NCI-H2081 (cell line): ENCODE measurements around the gene SPAG16.
A peak's percentile ranks its signal among the peaks of the same experiment; 100 is the strongest.

Source experiments
- DNase-seq, 2 experiments: peaks; one replicate each; lab custom pipeline; 2025; lab: John Stamatoyannopoulos, UW

Gene SPAG16

GRCh38 chr2:214264171-214264570 lies 979.9 kb downstream of the SPAG16 start:
- DNase-seq: no peak

GRCh38 chr2:214265991-214266489 lies 981.8 kb downstream of the SPAG16 start:
- DNase-seq: no peak

- no peak for DNase-seq
Measured at GRCh38 chr2:214277880-214278279, 993.6 kb downstream of the SPAG16 start.

DNA sequence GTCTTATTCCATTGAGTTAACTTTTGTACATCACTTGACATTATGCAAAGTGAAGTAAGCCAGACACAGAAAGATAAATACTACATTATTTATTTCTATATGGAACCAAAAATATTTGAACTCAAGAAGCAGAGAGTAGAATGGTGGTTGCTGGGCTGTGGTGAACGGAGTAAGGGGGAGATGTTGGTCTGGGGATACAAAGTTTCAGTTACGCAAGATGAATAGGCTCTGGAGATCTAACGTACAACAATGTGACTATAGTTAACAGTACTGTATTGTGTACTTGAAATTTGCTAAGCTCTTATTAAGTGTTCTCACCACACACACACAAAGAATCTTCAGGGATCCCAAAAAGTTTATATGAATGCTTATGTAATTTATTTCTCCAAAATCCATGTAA lies 1001.7 kb downstream of the SPAG16 start:
- no peak for DNase-seq

GRCh38 chr2:214293593-214293992 lies 1009.3 kb downstream of the SPAG16 start:
- no peak for DNase-seq

GRCh38 chr2:214294426-214294825 lies 1010.2 kb downstream of the SPAG16 start:
- DNase-seq: no peak

GRCh38 chr2:214297423-214297822 lies 1013.2 kb downstream of the SPAG16 start:
- no peak for DNase-seq

DNA sequence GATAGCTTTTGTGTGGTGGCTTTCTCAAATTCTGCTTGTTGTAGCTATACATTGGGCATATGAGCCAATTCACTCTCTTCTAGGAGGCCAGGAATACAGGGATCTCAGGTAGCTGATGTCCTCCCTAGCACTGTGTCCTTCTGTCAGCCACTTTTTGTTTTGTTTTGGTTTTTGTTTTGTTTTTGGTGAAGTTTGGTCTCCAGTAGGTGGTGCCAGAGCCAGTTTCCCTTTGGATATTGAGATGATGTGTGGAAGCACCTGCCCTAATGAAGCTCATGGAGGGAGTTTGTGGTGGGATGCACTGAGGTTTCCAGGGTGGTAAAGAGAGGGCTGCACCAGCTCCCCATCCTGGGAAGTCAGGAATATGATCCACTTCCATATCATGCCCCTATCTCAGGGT lies 1026.1 kb downstream of the SPAG16 start:
- no peak for DNase-seq

DNA sequence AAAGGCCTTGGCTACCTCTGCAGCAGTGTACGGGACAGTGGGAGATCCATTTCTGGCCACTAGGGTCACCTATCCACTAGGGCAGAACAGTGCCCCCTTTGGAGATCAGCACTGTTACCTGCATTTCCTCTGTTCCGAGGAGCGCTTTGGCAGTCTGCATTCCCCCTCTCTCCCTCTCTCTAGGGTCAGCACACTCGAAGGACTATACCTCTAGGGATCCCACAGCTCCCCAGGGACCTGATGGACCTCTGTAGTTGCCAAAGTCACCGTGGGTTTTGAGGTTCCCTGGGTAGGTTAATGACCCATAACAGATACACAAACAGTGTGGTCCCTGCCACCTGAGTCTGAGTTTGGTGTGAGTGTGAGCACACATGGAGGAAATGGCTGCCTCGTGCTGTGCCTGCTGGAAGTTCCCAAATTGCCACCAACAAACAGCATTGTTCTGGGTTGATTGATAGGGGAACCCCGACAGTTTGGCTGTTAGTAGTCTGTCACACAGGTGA lies 1026.8 kb downstream of the SPAG16 start:
- no peak for DNase-seq

GRCh38 chr2:214311931-214312749 lies 1027.9 kb downstream of the SPAG16 start:
- DNase-seq: no peak

DNA sequence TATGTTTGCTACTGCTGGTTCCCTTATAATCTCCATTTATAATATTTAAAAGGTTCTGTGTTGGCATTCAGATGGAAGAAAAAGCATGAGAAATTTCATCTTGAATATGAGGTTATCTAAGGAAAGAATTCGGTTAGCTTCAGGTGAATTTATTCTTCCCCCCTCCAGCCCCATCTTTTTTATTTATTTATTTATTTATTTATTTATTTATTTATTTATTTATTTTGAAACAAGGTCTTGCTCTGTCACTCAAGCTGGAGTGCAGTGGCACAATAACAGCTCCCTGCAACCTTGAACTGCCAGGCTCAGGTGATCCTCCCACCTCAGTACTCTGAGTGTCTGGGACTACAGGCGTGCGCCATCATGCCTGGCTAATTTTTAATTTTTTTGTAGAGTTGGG lies 1031.1 kb downstream of the SPAG16 start:
- DNase-seq: no peak

GRCh38 chr2:214320211-214320610 lies 1035.9 kb downstream of the SPAG16 start:
- DNase-seq: no peak

- DNase-seq: no peak
Measured at GRCh38 chr2:214322662-214323061, 1038.4 kb downstream of the SPAG16 start.

- DNase-seq: no peak
Measured at GRCh38 chr2:214325404-214325803, 1041.1 kb downstream of the SPAG16 start.

GRCh38 chr2:214328941-214329340 lies 1044.7 kb downstream of the SPAG16 start:
- DNase-seq: no peak

DNA sequence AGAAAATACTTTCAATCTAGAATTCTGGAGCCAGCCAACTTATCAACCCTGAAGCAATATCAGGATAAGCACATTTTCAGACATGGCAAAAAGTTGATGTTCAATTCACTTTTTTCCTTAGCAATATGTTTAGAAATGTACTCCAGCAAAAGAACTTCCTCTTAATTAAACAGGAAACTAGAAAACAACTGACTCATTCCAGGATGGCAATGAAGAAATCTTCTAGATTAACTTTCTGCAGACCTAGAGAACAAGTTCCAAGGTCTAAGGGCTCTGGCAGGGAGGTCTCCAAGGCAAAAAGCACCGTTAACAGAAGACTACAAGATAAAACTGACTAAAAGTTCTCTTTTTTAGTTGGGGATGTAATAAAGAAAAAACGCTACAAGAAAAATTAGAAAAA lies 1057.4 kb downstream of the SPAG16 start:
- DNase-seq: no peak

- no peak for DNase-seq
Measured at GRCh38 chr2:214358506-214358905, 1074.2 kb downstream of the SPAG16 start.

- no peak for DNase-seq
Measured at GRCh38 chr2:214361116-214361515, 1076.9 kb downstream of the SPAG16 start.

GRCh38 chr2:214365549-214365948 lies 1081.3 kb downstream of the SPAG16 start:
- DNase-seq: no peak

DNA sequence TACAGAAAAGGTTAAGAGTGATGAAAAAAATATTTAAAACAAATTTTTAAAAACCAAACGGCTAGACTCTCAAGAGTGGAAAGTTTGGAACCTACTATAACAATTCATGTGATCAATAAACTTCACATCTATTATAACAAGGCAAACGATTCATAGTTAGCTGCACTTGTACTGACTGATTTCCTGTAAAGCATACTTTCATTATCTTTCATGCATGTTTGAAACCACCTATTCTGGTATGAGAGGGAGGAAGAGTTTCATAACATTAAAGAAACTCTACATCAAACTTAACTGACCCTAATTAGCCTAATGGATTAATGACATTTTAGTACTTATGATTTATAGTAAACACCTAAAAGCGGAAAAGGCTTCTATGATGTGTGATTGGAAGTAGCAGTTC lies 1082.9 kb downstream of the SPAG16 start:
- DNase-seq: no peak

GRCh38 chr2:214376618-214377285 lies 1092.5 kb downstream of the SPAG16 start:
- DNase-seq: no peak

GRCh38 chr2:214377286-214377624 lies 1093.0 kb downstream of the SPAG16 start:
- DNase-seq: no peak

GRCh38 chr2:214378455-214379103 lies 1094.3 kb downstream of the SPAG16 start:
- DNase-seq: peak; percentile 1 to 3
